A673 (cell line): ENCODE results near the gene PNMA8A. TPM values are rescaled to one million over a fixed set of nuclear protein-coding genes. Genes with fewer than 3 reads are reported as not detected.

Experiments
- BruUV-seq: library from RNA; stranded (reverse); fragments of 400-500 nt; replicated peaks from 2 replicates; lab custom pipeline; 2021; lab: Mats Ljungman, UMichigan
- CTCF ChIA-PET: fragments of 300-600 bp; sonication (Branson Sonifier 250); formaldehyde crosslinking; loops from one replicate; lab custom pipeline; 2022; ENCODE audit warnings: antibody characterized with exemption; lab: Charles Lee
- POLR2A ChIA-PET: fragments of 300-600 bp; sonication (Branson Sonifier 250); formaldehyde crosslinking; loops from one replicate; lab custom pipeline; 2022; ENCODE audit warnings: antibody characterized with exemption; ENCODE audit not compliant: low non-redundant PET; lab: Charles Lee
- DNase-seq: peaks from one replicate; pipeline ENCODE4 v3.0.0-alpha.2; 2015; ENCODE audit warnings: low spot score
- H3K27ac ChIP-seq: fragments of 200-600 bp; sonication (generic); 2 replicates; pipeline ENCODE4 v1.5.1; 2016; ENCODE audit warnings: mixed run types, low read depth, mild to moderate bottlenecking, mixed read lengths, antibody characterized with exemption, low read length; ENCODE audit not compliant: poor library complexity, severe bottlenecking
- H3K27me3 ChIP-seq: fragments of 200-600 bp; sonication (generic); replicated peaks from 2 replicates; pipeline ENCODE4 v1.6.1; 2017; ENCODE audit warnings: mixed run types, low read depth, mild to moderate bottlenecking, mixed read lengths, antibody characterized with exemption, low read length; ENCODE audit not compliant: insufficient read depth, poor library complexity
- H3K36me3 ChIP-seq: fragments of 200-600 bp; sonication (generic); 2 replicates; pipeline ENCODE4 v1.6.1; 2016; ENCODE audit warnings: mixed run types, mild to moderate bottlenecking, mixed read lengths, antibody characterized with exemption, low read length; ENCODE audit not compliant: insufficient read depth, poor library complexity, severe bottlenecking
- H3K4me1 ChIP-seq: fragments of 200-600 bp; sonication (generic); 2 replicates; pipeline ENCODE4 v1.6.1; 2017; ENCODE audit warnings: mixed run types, mild to moderate bottlenecking, mixed read lengths, antibody characterized with exemption, low read length; ENCODE audit not compliant: insufficient read depth, poor library complexity, severe bottlenecking
- H3K4me3 ChIP-seq: fragments of 200-600 bp; sonication (generic); 2 replicates; pipeline ENCODE4 v1.5.1; 2016; ENCODE audit warnings: low read depth, mixed run types, mild to moderate bottlenecking, mixed read lengths, low read length; ENCODE audit not compliant: poor library complexity, severe bottlenecking
- H3K9me3 ChIP-seq: fragments of 200-600 bp; sonication (generic); 2 replicates; pipeline ENCODE4 v1.6.1; 2016; ENCODE audit warnings: mixed run types, low read depth, mild to moderate bottlenecking, mixed read lengths, antibody characterized with exemption, low read length; ENCODE audit not compliant: poor library complexity, severe bottlenecking
- CTCF ChIP-seq: fragments of 300-800, 200-600 bp; sonication (generic); conservative IDR thresholded peaks from 2 replicates; pipeline ENCODE4 v1.5.1; 2017; ENCODE audit warnings: low read depth, mild to moderate bottlenecking, antibody characterized with exemption, low read length, moderate library complexity, mixed read lengths
- EZH2 ChIP-seq: fragments of 200-600 bp; sonication (generic); IDR thresholded peaks from 2 replicates; pipeline ENCODE4 v1.6.1; 2017; ENCODE audit warnings: borderline replicate concordance, low read depth, mild to moderate bottlenecking, mixed read lengths, antibody characterized with exemption, low read length; ENCODE audit not compliant: poor library complexity, severe bottlenecking
- intact Hi-C: fragments of 100-400 bp; cut with micrococcal nuclease; formaldehyde crosslinking; loops from one replicate; pipeline ENCODE4 v1.10.0; 2022; ENCODE audit not compliant: unreplicated experiment
- total RNA-seq: library from RNA; stranded (reverse); gene quantifications from 2 replicates; pipeline ENCODE4 v1.2.3, GENCODE V29; 2021

PNMA8A gene
- total RNA-seq, 1 experiment from 2014 or later: 12.8 TPM

GRCh38 chr19:46480415-46480814 lies 9.1 kb upstream of the PNMA8A start:
- Histone ChIP-seq H3K4me1 (peaks cover 4% of the 10 kb centered on the region), H3K36me3 (no peaks in the 10 kb centered on the region), H3K27me3 (no peaks in the 10 kb centered on the region), H3K4me3 (no peak overlapping the region), H3K9me3 (no peaks in the 10 kb centered on the region), H3K27ac (peak overlapping the region; percentile 57)
- ChIA-PET POLR2A (no interaction called here), CTCF (no interaction called here)
- TF ChIP-seq EZH2: no peak
- no peak for TF ChIP-seq CTCF
- no peak for DNase-seq
- intact Hi-C loops: loop anchor here (10.0 kb wide), 1 partner anchor 196 kb away; no protein-coding TSS in a partner anchor
- no TSS peak for BruUV-seq

DNA sequence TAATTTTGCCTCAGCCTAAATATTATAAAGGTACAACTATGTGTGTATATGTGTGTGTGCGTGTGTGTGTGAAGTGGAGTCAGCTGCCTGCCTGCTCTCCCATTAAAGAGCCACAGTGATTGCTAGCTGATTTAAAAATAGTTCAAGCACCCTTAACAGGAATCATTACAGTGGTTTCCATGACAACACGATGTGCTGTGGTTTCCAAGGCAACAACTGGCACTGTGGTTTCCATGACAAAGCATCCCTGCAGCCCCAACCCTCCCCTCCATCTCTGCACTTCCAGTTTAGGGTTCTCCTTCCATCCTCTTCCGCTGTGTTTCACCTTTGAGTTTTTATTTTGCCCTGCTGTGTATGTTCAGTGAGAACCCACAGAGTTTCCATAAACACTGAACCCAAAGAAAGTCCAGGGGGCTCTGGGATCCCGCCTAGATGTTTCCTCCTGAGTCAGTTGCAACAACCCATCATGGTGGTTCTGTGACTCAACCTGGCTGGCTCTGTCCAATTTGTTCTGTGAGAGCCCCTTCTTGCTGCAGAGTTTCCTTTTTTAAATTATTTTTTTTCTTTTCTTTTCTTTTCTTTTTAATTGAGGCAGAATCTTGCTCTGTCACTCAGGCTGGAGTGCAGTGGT lies 7.1 kb upstream of the PNMA8A start:
- no peak for TF ChIP-seq EZH2
- no peak for TF ChIP-seq CTCF
- ChIA-PET POLR2A (interaction anchor here (0.6 kb wide), 1 partner anchor 423 kb away, joined by 5 read pairs; no protein-coding TSS in a partner anchor), CTCF (no interaction called here)
- no peak overlapping the region for H3K27ac ChIP-seq
- H3K4me3 ChIP-seq: no peak overlapping the region
- peaks cover 4% of the 10 kb centered on the region for H3K4me1 ChIP-seq
- intact Hi-C loops: no loop called here
- no peaks in the 10 kb centered on the region for H3K9me3 ChIP-seq
- BruUV-seq: no TSS peak
- DNase-seq: peak; percentile 48
- no peaks in the 10 kb centered on the region for H3K36me3 ChIP-seq
- no peaks in the 10 kb centered on the region for H3K27me3 ChIP-seq

GRCh38 chr19:46475986-46476385 lies 4.6 kb upstream of the PNMA8A start:
- H3K4me3 ChIP-seq: no peak overlapping the region
- H3K9me3 ChIP-seq: no peaks in the 10 kb centered on the region
- ChIA-PET CTCF (no interaction called here), POLR2A (no interaction called here)
- H3K27me3 ChIP-seq: no peaks in the 10 kb centered on the region
- no peak for TF ChIP-seq EZH2
- no peak for TF ChIP-seq CTCF
- no peaks in the 10 kb centered on the region for H3K36me3 ChIP-seq
- peaks cover 13% of the 10 kb centered on the region for H3K4me1 ChIP-seq
- no peak for DNase-seq
- BruUV-seq: no TSS peak
- no peak overlapping the region for H3K27ac ChIP-seq
- intact Hi-C loops: no loop called here
